ENCODE data around the gene ZNF768.

ZNF768 gene

GRCh38 chr16:30476991-30477390 lies 49.4 kb downstream of the ZNF768 start:
- no peaks in the 10 kb centered on the region for H3K9me3 ChIP-seq (ENCODE audit: control insufficient read depth, insufficient read depth, low read length)
- no peak overlapping the region for H3K4me3 ChIP-seq (ENCODE audit: low read depth, low read length)
- no peaks in the 10 kb centered on the region for H3K27me3 ChIP-seq (ENCODE audit: control insufficient read depth, insufficient read depth, low read length)
- no peak overlapping the region for H3K9ac ChIP-seq (ENCODE audit: low read depth, low read length)
- H3K4me1 ChIP-seq (ENCODE audit: control insufficient read depth, insufficient read depth, low read length): no peaks in the 10 kb centered on the region
- no peaks in the 10 kb centered on the region for H3K36me3 ChIP-seq (ENCODE audit: control insufficient read depth, insufficient read depth, low read length)
- no peak overlapping the region for H3K27ac ChIP-seq (ENCODE audit: low read depth, low read length)

GRCh38 chr16:30474684-30475083 lies 51.7 kb downstream of the ZNF768 start:
- no peaks in the 10 kb centered on the region for H3K27me3 ChIP-seq (ENCODE audit: control insufficient read depth, insufficient read depth, low read length)
- H3K9ac ChIP-seq (ENCODE audit: low read depth, low read length): no peak overlapping the region
- no peaks in the 10 kb centered on the region for H3K9me3 ChIP-seq (ENCODE audit: control insufficient read depth, insufficient read depth, low read length)
- no peaks in the 10 kb centered on the region for H3K4me1 ChIP-seq (ENCODE audit: control insufficient read depth, insufficient read depth, low read length)
- no peak overlapping the region for H3K4me3 ChIP-seq (ENCODE audit: low read depth, low read length)
- no peaks in the 10 kb centered on the region for H3K36me3 ChIP-seq (ENCODE audit: control insufficient read depth, insufficient read depth, low read length)
- H3K27ac ChIP-seq (ENCODE audit: low read depth, low read length): no peak overlapping the region

- Histone ChIP-seq H3K27ac (ENCODE audit: low read depth, low read length) (no peak overlapping the region), H3K4me1 (ENCODE audit: control insufficient read depth, insufficient read depth, low read length) (no peaks in the 10 kb centered on the region), H3K9me3 (ENCODE audit: control insufficient read depth, insufficient read depth, low read length) (no peaks in the 10 kb centered on the region), H3K4me3 (ENCODE audit: low read depth, low read length) (no peak overlapping the region), H3K27me3 (ENCODE audit: control insufficient read depth, insufficient read depth, low read length) (no peaks in the 10 kb centered on the region), H3K9ac (ENCODE audit: low read depth, low read length) (no peak overlapping the region), H3K36me3 (ENCODE audit: control insufficient read depth, insufficient read depth, low read length) (no peaks in the 10 kb centered on the region)
Observed at GRCh38 chr16:30474074-30474452, 52.3 kb downstream of the ZNF768 start.

All from HUES48 (cell line).